Psoas muscle (tissue), 8 donors: ENCODE measurements around the gene PHOSPHO1. TPM values are rescaled to one million over a fixed set of nuclear protein-coding genes. Genes with fewer than 3 reads are reported as not detected.

Experiments
- ATAC-seq, 4 donors: fragments of 200-7000 bp; cut with Tn5 transposase; one replicate each; pipeline ENCODE4 v1.9.1; 2020; ENCODE audit warnings: moderate library complexity in 3 of 4, mild to moderate bottlenecking in 2 of 4
- DNase-seq, 2 donors: peaks; one replicate each; pipeline ENCODE4 v3.0.0-alpha.2; 2020
- H3K27ac ChIP-seq: fragments of 200-600 bp; one replicate; pipeline ENCODE4 v1.8.0; 2022
- H3K27me3 ChIP-seq, 3 donors: fragments of 200-600 bp in 1 of 3; one replicate each; pipeline versions ENCODE4 v1.6.1 to v1.8.0; 2013 to 2022; ENCODE audit warnings: low read length in 2 of 3, mild to moderate bottlenecking in 2 of 3, moderate library complexity in 1 of 3; ENCODE audit not compliant: insufficient read depth in 3 of 3
- H3K36me3 ChIP-seq, 2 donors: fragments of 200-600 bp in 1 of 2; one replicate each; pipeline versions ENCODE4 v1.6.1 to v1.8.0; 2013 to 2022; ENCODE audit warnings: low read depth in 1 of 2, mild to moderate bottlenecking in 1 of 2, moderate library complexity in 1 of 2; ENCODE audit not compliant: insufficient read depth in 1 of 2
- H3K4me1 ChIP-seq: fragments of 200-600 bp; one replicate; pipeline ENCODE4 v1.8.0; 2022
- H3K4me3 ChIP-seq: fragments of 200-600 bp; one replicate; pipeline ENCODE4 v1.8.0; 2022; ENCODE audit warnings: mild to moderate bottlenecking
- H3K9me3 ChIP-seq: fragments of 200-600 bp; one replicate; pipeline ENCODE4 v1.8.0; 2022
- CTCF ChIP-seq: fragments of 200-600 bp; IDR thresholded peaks from one replicate; pipeline ENCODE4 v1.8.0; 2022; ENCODE audit warnings: antibody characterized with exemption
- WGBS, 3 donors: extraction: QIAGEN DNeasy Blood & Tissue Kit; methylation state at CpG; one replicate each; pipeline versions ENCODE4 v1.1.6 to v1.1.7; 2013; 5-methylcytosine and 5-hydroxymethylcytosine counted together
- intact Hi-C, 2 donors: fragments of 100-400 bp; cut with DNase I; formaldehyde crosslinking; loops; one replicate each; pipeline versions ENCODE4 v1.11.0 to v1.14.2; 2022
- polyA plus RNA-seq, 3 donors: library from polyadenylated mRNA; stranded (reverse); fragments of 200-250 nt; gene quantifications; one replicate each; pipeline ENCODE4 v1.2.3, GENCODE V29; 2013
- total RNA-seq, 4 donors: library from RNA; stranded (reverse); fragmentation: NEBNext Ultra II Directional in 2 of 4; extraction: Animal tissue kit (Norgen Biotek cat#: 25700) in 2 of 4; gene quantifications; one replicate each; pipeline versions ENCODE4 v1.2.1 to v1.2.4, GENCODE V29; 2021 to 2023
- donor health status: healthy with polysubstance abuse.
- donor health status: DM: no; HTN: no; CAD: no; lungs with moderate emphysema.
- donor health status: Bipolar disorder and iron deficiency.
- donor health status: healthy.
- donor health status: DM: yes; HTN: yes; CAD: no.
- donor health status: DM: no; HTN: no; CAD: no.
- donor health status: DM: no; HTN: no; CAD: no.
- donor health status: DM: yes; HTN: yes; CAD: no.

The PHOSPHO1 gene
- total and polyA plus RNA-seq, 7 donors = 0.30 to 4.2 (median 0.70) TPM

GRCh38 chr17:49241040-49241439, 10.5 kb upstream of the PHOSPHO1 start:
- intact Hi-C loops = no loop called here
- Histone ChIP-seq H3K4me3 (no peak overlapping the region), H3K9me3 (no peaks in the 10 kb centered on the region), H3K36me3 (no peaks in the 10 kb centered on the region), H3K27ac (no peak overlapping the region), H3K27me3 (no peaks in the 10 kb centered on the region), H3K4me1 (no peaks in the 10 kb centered on the region)
- TF ChIP-seq CTCF = no peak
- ATAC-seq (no peak), DNase-seq (no peak)
- WGBS, 3 donors = 85 to 92% (median 87%) methylated on average over 8 of the region's 8 CpGs

- no peaks in the 10 kb centered on the region for H3K4me1 ChIP-seq
- intact Hi-C loops = no loop called here
- no peak for TF ChIP-seq CTCF
- H3K9me3 ChIP-seq = no peaks in the 10 kb centered on the region
- WGBS, 3 donors = 58 to 67% (median 65%) methylated on average over 1 of the region's 1 CpG
- DNase-seq (no peak), ATAC-seq (no peak)
- H3K27me3 ChIP-seq = no peaks in the 10 kb centered on the region
- H3K4me3 ChIP-seq = no peak overlapping the region
- no peaks in the 10 kb centered on the region for H3K36me3 ChIP-seq
- H3K27ac ChIP-seq = no peak overlapping the region
Observed at GRCh38 chr17:49240619-49241018, 10.0 kb upstream of the PHOSPHO1 start.

GRCh38 chr17:49239963-49240362, 9.4 kb upstream of the PHOSPHO1 start:
- Histone ChIP-seq H3K4me1 (no peaks in the 10 kb centered on the region), H3K9me3 (no peaks in the 10 kb centered on the region), H3K27me3 (no peaks in the 10 kb centered on the region)

GRCh38 chr17:49235896-49236295, 5.3 kb upstream of the PHOSPHO1 start:
- no peaks in the 10 kb centered on the region for H3K36me3 ChIP-seq
- H3K4me1 ChIP-seq = no peaks in the 10 kb centered on the region
- H3K27me3 ChIP-seq = no peaks in the 10 kb centered on the region
- no peak for TF ChIP-seq CTCF
- intact Hi-C loops = no loop called here
- no peak for DNase-seq
- ATAC-seq = no peak
- H3K9me3 ChIP-seq = no peaks in the 10 kb centered on the region
- H3K4me3 ChIP-seq = no peak overlapping the region
- WGBS, 3 donors = 58 to 68% (median 63%) methylated on average over 4 of the region's 4 CpGs
- no peak overlapping the region for H3K27ac ChIP-seq

More at GRCh38 chr17:49239963-49240362, 9.4 kb upstream of the PHOSPHO1 start:
- intact Hi-C loops = no loop called here
- no peak for DNase-seq
- H3K4me3 ChIP-seq = no peak overlapping the region
- H3K36me3 ChIP-seq = no peaks in the 10 kb centered on the region
- no peak for TF ChIP-seq CTCF
- no peak overlapping the region for H3K27ac ChIP-seq
- ATAC-seq = no peak
- 90 to 92% (median 92%) methylated on average over 1 of the region's 1 CpG for WGBS, 3 donors

GRCh38 chr17:49234509-49235080, 4.0 kb upstream of the PHOSPHO1 start:
- no peak overlapping the region for H3K27ac ChIP-seq

More at GRCh38 chr17:49234509-49235080, 4.0 kb upstream of the PHOSPHO1 start:
- WGBS, 3 donors = 78 to 79% (median 78%) methylated on average over 5 of the region's 5 CpGs
- no peak for TF ChIP-seq CTCF
- intact Hi-C loops = no loop called here
- H3K4me1 ChIP-seq = peaks cover 2% of the 10 kb centered on the region
- H3K9me3 ChIP-seq = no peaks in the 10 kb centered on the region
- ATAC-seq (no peak), DNase-seq (no peak)
- no peaks in the 10 kb centered on the region for H3K36me3 ChIP-seq
- H3K4me3 ChIP-seq = no peak overlapping the region
- H3K27me3 ChIP-seq = no peaks in the 10 kb centered on the region
